HEK293 (cell line): ENCODE results near the gene MS4A2.

ENCODE experiments used
- CTCF ChIA-PET: fragments of 350-600 bp; formaldehyde crosslinking; extraction: SDS; loops from one replicate; lab custom pipeline; 2021; ENCODE audit warnings: antibody characterized with exemption; lab: Yijun Ruan, JAX
- POLR2A ChIA-PET: fragments of 300-600 bp; formaldehyde crosslinking; extraction: SDS; loops from one replicate; lab custom pipeline; 2020; ENCODE audit warnings: antibody characterized with exemption, inconsistent platforms; lab: Yijun Ruan, JAX
- H3K27ac ChIP-seq: fragments of 200-500 bp; sonication (Bioruptor generic); 2 replicates; pipeline ENCODE4 v1.5.1; 2014; ENCODE audit warnings: low read depth, low read length, control low read depth, inconsistent platforms; ENCODE audit errors: extremely low read depth
- H3K36me3 ChIP-seq, 2 experiments: fragments of 200-500 bp in 1 of 2; sonication (Bioruptor generic) in 1 of 2; 1 replicate in 1 of 2; 2 replicates in 1 of 2; pipeline ENCODE4 v1.5.1; 2014 to 2017; ENCODE audit warnings: inconsistent platforms in 2 of 2, low read length in 2 of 2; ENCODE audit not compliant: control insufficient read depth in 2 of 2, insufficient read depth in 1 of 2
- H3K4me1 ChIP-seq: fragments of 200-500 bp; sonication (Bioruptor generic); 2 replicates; pipeline ENCODE4 v1.5.1; 2014; ENCODE audit warnings: mild to moderate bottlenecking, low read length, inconsistent platforms; ENCODE audit not compliant: control insufficient read depth, insufficient read depth
- H3K4me3 ChIP-seq: 2 replicates; pipeline ENCODE4 v1.5.1; 2011; ENCODE audit warnings: low read depth, mild to moderate bottlenecking, control low read depth, low read length, moderate library complexity
- H3K9me3 ChIP-seq: fragments of 200-500 bp; sonication (Bioruptor generic); 2 replicates; pipeline ENCODE4 v1.5.1; 2014; ENCODE audit warnings: low read depth, low read length, inconsistent platforms; ENCODE audit not compliant: control insufficient read depth, insufficient read depth
- FEZF1 ChIP-seq: fragments of 450-650 bp; formaldehyde crosslinking; IDR thresholded peaks from 2 replicates; pipeline ENCODE4 v1.5.1; 2016; ENCODE audit warnings: missing biosample characterization, missing genetic modification characterization
- GLIS2 ChIP-seq: fragments of 450-650 bp; formaldehyde crosslinking; IDR thresholded peaks from 2 replicates; pipeline ENCODE4 v1.5.1; 2016; ENCODE audit warnings: missing biosample characterization, missing genetic modification characterization
- REST ChIP-seq: fragments of 450-650 bp; formaldehyde crosslinking; IDR thresholded peaks from 2 replicates; pipeline ENCODE4 v1.5.1; 2016; ENCODE audit warnings: missing biosample characterization, missing genetic modification characterization
- SALL2 ChIP-seq: fragments of 450-650 bp; formaldehyde crosslinking; IDR thresholded peaks from 2 replicates; pipeline ENCODE4 v1.5.0; 2017; ENCODE audit warnings: missing biosample characterization, mild to moderate bottlenecking, missing genetic modification characterization, borderline replicate concordance
- TCF7L2 ChIP-seq: IDR thresholded peaks from 2 replicates; pipeline ENCODE4 v1.6.1; 2011; ENCODE audit warnings: low read depth, mild to moderate bottlenecking, inconsistent platforms, low read length, moderate library complexity, borderline replicate concordance
- ZBTB7A ChIP-seq: fragments of 450-650 bp; formaldehyde crosslinking; IDR thresholded peaks from 2 replicates; pipeline ENCODE4 v1.5.1; 2016; ENCODE audit warnings: low read depth, missing biosample characterization, missing genetic modification characterization
- ZFHX2 ChIP-seq: fragments of 450-650 bp; formaldehyde crosslinking; conservative IDR thresholded peaks from 2 replicates; pipeline ENCODE4 v1.5.1; 2016; ENCODE audit warnings: missing biosample characterization, missing genetic modification characterization
- ZFP41 ChIP-seq: fragments of 450-650 bp; formaldehyde crosslinking; IDR thresholded peaks from 2 replicates; pipeline ENCODE4 v1.5.1; 2016; ENCODE audit warnings: missing biosample characterization, missing genetic modification characterization, borderline replicate concordance
- ZNF157 ChIP-seq: fragments of 450-650 bp; formaldehyde crosslinking; IDR thresholded peaks from 2 replicates; pipeline ENCODE4 v1.5.1; 2016; ENCODE audit warnings: missing biosample characterization, missing genetic modification characterization
- ZNF202 ChIP-seq: fragments of 450-650 bp; formaldehyde crosslinking; IDR thresholded peaks from 2 replicates; pipeline ENCODE4 v1.5.1; 2016; ENCODE audit warnings: missing biosample characterization, missing genetic modification characterization, borderline replicate concordance
- ZNF248 ChIP-seq: fragments of 450-650 bp; formaldehyde crosslinking; IDR thresholded peaks from 2 replicates; pipeline ENCODE4 v1.5.1; 2017; ENCODE audit warnings: missing biosample characterization, missing genetic modification characterization
- ZNF366 ChIP-seq: fragments of 450-650 bp; formaldehyde crosslinking; conservative IDR thresholded peaks from 2 replicates; pipeline ENCODE4 v1.5.1; 2016; ENCODE audit warnings: missing biosample characterization, missing genetic modification characterization
- ZNF423 ChIP-seq: fragments of 450-650 bp; formaldehyde crosslinking; IDR thresholded peaks from 2 replicates; pipeline ENCODE4 v1.5.1; 2016; ENCODE audit warnings: missing biosample characterization, missing genetic modification characterization
- ZNF433 ChIP-seq: fragments of 450-650 bp; formaldehyde crosslinking; IDR thresholded peaks from 2 replicates; pipeline ENCODE4 v1.5.1; 2016; ENCODE audit warnings: missing biosample characterization, missing genetic modification characterization, low read depth
- ZNF473 ChIP-seq: fragments of 450-650 bp; formaldehyde crosslinking; IDR thresholded peaks from 2 replicates; pipeline ENCODE4 v1.5.1; 2017; ENCODE audit warnings: missing biosample characterization, missing genetic modification characterization
- ZNF555 ChIP-seq: fragments of 450-650 bp; formaldehyde crosslinking; conservative IDR thresholded peaks from 2 replicates; pipeline ENCODE4 v1.5.1; 2017; ENCODE audit warnings: missing biosample characterization, mild to moderate bottlenecking, missing genetic modification characterization, inconsistent platforms
- ZNF624 ChIP-seq: fragments of 450-650 bp; formaldehyde crosslinking; IDR thresholded peaks from 2 replicates; pipeline ENCODE4 v1.5.1; 2017; ENCODE audit warnings: missing biosample characterization, missing genetic modification characterization
- ZNF654 ChIP-seq: fragments of 450-650 bp; formaldehyde crosslinking; IDR thresholded peaks from 2 replicates; pipeline ENCODE4 v1.5.1; 2016; ENCODE audit warnings: low read depth, missing biosample characterization, missing genetic modification characterization
- ZNF660 ChIP-seq: fragments of 450-650 bp; IDR thresholded peaks from 2 replicates; pipeline ENCODE4 v1.5.1; 2018; ENCODE audit warnings: missing biosample characterization, mild to moderate bottlenecking, missing genetic modification characterization
- ZNF670 ChIP-seq: fragments of 450-650 bp; formaldehyde crosslinking; IDR thresholded peaks from 2 replicates; pipeline ENCODE4 v1.5.1; 2016; ENCODE audit warnings: missing biosample characterization, missing genetic modification characterization, low read depth
- ZNF776 ChIP-seq: fragments of 450-650 bp; formaldehyde crosslinking; IDR thresholded peaks from 2 replicates; pipeline ENCODE4 v1.5.0; 2017; ENCODE audit warnings: missing biosample characterization, missing genetic modification characterization, borderline replicate concordance
- ZNF785 ChIP-seq: fragments of 450-650 bp; formaldehyde crosslinking; IDR thresholded peaks from 2 replicates; pipeline ENCODE4 v1.5.1; 2016; ENCODE audit warnings: missing biosample characterization, missing genetic modification characterization
- TF ChIP-seq, protein P1 (sequence below): fragments of 450-650 bp; formaldehyde crosslinking; IDR thresholded peaks from 2 replicates; pipeline ENCODE4 v1.5.1; 2016; ENCODE audit warnings: missing biosample characterization, missing genetic modification characterization
- TF ChIP-seq, protein P2 (sequence below): fragments of 450-650 bp; IDR thresholded peaks from 2 replicates; pipeline ENCODE4 v1.5.1; 2018; ENCODE audit warnings: missing biosample characterization, mild to moderate bottlenecking, missing genetic modification characterization
- TF ChIP-seq, protein P3 (sequence below): fragments of 450-650 bp; formaldehyde crosslinking; IDR thresholded peaks from 2 replicates; pipeline ENCODE4 v1.5.1; 2016; ENCODE audit warnings: missing biosample characterization, missing genetic modification characterization

MS4A2 gene

DNA sequence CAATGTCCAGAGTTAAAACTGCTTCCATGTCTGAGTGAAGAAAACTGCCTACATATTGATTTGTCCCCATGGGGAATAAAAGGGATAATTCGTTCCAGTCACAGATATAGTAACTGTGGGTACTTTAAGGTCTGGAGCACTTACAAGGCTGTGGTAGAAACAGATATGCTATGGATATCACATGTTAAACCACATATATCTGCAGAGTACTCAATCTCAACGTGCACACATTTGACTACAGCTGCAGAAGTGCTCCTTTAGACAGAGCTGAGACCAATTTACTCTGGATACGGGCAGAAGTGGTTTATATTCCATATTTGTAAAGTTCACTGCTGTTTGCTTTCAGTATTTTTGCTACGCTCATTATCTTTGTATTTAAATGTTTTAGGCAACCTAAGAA, 9.7 kb upstream of the MS4A2 start:
- no peaks in the 10 kb centered on the region for H3K4me1 ChIP-seq
- ChIA-PET CTCF (no interaction called here), POLR2A (no interaction called here)
- H3K27ac ChIP-seq, result no peak overlapping the region
- H3K4me3 ChIP-seq, result no peak overlapping the region
- no peaks in the 10 kb centered on the region for H3K9me3 ChIP-seq
- no peaks in the 10 kb centered on the region for H3K36me3 ChIP-seq
- TF ChIP-seq SALL2 (no peak), ZNF624 (tag by site-specific recombination) (no peak), ZNF785 (tag by site-specific recombination) (no peak), ZNF660 (tag by site-specific recombination) (no peak), ZNF248 (no peak)
- TF ChIP-seq, protein P1, sequence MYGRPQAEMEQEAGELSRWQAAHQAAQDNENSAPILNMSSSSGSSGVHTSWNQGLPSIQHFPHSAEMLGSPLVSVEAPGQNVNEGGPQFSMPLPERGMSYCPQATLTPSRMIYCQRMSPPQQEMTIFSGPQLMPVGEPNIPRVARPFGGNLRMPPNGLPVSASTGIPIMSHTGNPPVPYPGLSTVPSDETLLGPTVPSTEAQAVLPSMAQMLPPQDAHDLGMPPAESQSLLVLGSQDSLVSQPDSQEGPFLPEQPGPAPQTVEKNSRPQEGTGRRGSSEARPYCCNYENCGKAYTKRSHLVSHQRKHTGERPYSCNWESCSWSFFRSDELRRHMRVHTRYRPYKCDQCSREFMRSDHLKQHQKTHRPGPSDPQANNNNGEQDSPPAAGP, result no peak

DNA sequence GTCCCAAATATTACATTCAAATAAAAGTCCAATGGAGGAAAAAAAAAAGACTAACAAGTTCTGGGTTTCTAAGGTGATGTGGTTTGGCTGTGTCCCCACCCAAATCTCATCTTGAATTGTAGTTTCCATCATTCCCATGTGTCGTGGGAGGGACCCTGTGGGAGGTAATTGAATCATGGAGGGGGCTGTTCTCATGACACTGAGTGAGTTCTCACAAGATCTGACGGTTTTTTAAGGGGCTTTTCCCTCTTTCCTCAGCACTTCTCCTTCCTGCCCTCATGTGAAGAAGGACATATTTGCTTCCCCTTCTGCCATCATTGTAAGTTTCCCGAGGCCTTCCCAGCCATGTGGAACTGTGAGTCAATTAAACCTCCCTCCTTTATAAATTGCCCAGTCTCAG, 7.9 kb upstream of the MS4A2 start:
- Histone ChIP-seq H3K4me3 (no peak overlapping the region), H3K27ac (no peak overlapping the region), H3K9me3 (no peaks in the 10 kb centered on the region), H3K4me1 (no peaks in the 10 kb centered on the region), H3K36me3 (no peaks in the 10 kb centered on the region)
- no peak for TF ChIP-seq ZNF555 (tag by site-specific recombination)
- TF ChIP-seq ZNF654 (tag by site-specific recombination), result no peak
- no peak for TF ChIP-seq ZNF776 (tag by site-specific recombination)
- TF ChIP-seq ZNF202 (tag by site-specific recombination), result no peak
- TF ChIP-seq, protein P2, sequence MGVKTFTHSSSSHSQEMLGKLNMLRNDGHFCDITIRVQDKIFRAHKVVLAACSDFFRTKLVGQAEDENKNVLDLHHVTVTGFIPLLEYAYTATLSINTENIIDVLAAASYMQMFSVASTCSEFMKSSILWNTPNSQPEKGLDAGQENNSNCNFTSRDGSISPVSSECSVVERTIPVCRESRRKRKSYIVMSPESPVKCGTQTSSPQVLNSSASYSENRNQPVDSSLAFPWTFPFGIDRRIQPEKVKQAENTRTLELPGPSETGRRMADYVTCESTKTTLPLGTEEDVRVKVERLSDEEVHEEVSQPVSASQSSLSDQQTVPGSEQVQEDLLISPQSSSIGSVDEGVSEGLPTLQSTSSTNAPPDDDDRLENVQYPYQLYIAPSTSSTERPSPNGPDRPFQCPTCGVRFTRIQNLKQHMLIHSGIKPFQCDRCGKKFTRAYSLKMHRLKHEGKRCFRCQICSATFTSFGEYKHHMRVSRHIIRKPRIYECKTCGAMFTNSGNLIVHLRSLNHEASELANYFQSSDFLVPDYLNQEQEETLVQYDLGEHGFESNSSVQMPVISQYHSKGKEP (tag by site-specific recombination), result no peak
- TF ChIP-seq FEZF1 (tag by site-specific recombination), result no peak
- TF ChIP-seq ZNF624 (tag by site-specific recombination), result no peak
- TF ChIP-seq ZNF670 (tag by site-specific recombination), result no peak
- no peak for TF ChIP-seq TCF7L2
- TF ChIP-seq ZFHX2, result no peak
- TF ChIP-seq ZNF433 (tag by site-specific recombination), result no peak
- no peak for TF ChIP-seq REST (tag by site-specific recombination)
- TF ChIP-seq ZBTB7A, result no peak
- TF ChIP-seq, protein P3, sequence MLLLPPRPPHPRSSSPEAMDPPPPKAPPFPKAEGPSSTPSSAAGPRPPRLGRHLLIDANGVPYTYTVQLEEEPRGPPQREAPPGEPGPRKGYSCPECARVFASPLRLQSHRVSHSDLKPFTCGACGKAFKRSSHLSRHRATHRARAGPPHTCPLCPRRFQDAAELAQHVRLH (tag by site-specific recombination), result no peak
- TF ChIP-seq GLIS2 (tag by site-specific recombination), result no peak
- TF ChIP-seq ZNF423 (tag by site-specific recombination), result no peak
- no peak for TF ChIP-seq ZFP41 (tag by site-specific recombination)
- no peak for TF ChIP-seq ZNF366 (tag by site-specific recombination)
- TF ChIP-seq ZNF473, result no peak
- TF ChIP-seq ZNF157 (tag by site-specific recombination), result no peak
- ChIA-PET CTCF (no interaction called here), POLR2A (no interaction called here)
